NCI-H82 treated with DMSO at 0.1 percent for 48 hours (cell line): Measurements from ENCODE around the gene MTA3.

Source experiments
- DNase-seq: peaks from one replicate; lab custom pipeline; 2025; ENCODE audit not compliant: unreplicated experiment; lab: John Stamatoyannopoulos, UW

The MTA3 gene

GRCh38 chr2:42781181-42781580 lies 212.7 kb downstream of the MTA3 start:
- DNase-seq = no peak

- DNase-seq = no peak
These were observed 215.1 kb downstream of the MTA3 start for GRCh38 chr2:42783511-42783910.

GRCh38 chr2:42784204-42784880 lies 215.9 kb downstream of the MTA3 start:
- DNase-seq = no peak

- no peak for DNase-seq
These were observed 218.3 kb downstream of the MTA3 start for GRCh38 chr2:42786561-42787345.

- DNase-seq = no peak
These were observed 219.0 kb downstream of the MTA3 start for GRCh38 chr2:42787424-42787787.

- no peak for DNase-seq
These were observed 219.5 kb downstream of the MTA3 start for GRCh38 chr2:42787788-42788477.

GRCh38 chr2:42788478-42788793 lies 220.0 kb downstream of the MTA3 start:
- DNase-seq = no peak

- DNase-seq = no peak
These were observed 220.4 kb downstream of the MTA3 start for GRCh38 chr2:42788882-42789281.

GRCh38 chr2:42789751-42790150 lies 221.3 kb downstream of the MTA3 start:
- DNase-seq = no peak

DNA sequence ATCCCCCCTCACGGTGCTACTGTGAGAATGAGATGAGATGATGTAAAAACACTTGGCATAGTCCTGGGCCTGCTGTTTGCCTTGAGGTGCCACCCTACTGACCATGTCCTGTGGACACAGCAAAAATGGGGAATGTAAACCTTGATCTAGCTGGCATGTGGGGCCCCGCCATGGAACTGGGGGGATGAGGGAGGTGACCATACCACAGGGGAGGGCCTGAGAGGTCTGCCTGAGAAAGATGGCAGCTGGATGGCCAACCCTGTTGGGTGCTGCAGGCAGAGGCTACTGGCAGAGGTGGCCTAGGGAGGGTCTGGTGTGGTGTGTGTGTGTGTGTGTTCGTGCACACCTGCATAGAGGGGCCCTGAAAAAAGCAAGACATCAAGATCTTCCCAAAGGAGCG lies 223.2 kb downstream of the MTA3 start:
- DNase-seq = no peak

DNA sequence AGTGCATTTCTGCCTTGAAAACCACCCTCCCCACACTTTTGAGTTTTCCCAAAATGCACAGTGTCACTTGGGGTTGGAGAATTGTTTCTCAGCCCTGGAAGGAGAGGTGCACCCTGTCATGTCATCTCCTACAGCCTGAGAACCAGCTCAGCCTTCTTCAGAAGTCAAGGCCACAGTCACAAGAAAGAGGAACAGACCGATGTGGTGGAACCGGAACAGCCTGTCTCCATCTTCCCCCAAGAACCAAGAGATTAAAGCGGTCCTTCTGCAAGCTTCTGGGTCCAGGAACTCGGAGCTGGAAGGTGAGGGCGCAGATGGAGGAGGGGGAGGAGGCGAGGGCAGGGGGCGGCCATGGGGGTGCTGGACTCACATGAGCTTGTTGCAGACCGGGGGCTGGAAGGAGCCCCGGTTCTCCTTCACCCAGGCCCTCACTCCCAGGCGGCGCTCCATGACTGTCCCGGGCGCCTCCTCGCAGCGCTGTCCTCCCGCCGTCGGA lies 223.7 kb downstream of the MTA3 start:
- DNase-seq = no peak

DNA sequence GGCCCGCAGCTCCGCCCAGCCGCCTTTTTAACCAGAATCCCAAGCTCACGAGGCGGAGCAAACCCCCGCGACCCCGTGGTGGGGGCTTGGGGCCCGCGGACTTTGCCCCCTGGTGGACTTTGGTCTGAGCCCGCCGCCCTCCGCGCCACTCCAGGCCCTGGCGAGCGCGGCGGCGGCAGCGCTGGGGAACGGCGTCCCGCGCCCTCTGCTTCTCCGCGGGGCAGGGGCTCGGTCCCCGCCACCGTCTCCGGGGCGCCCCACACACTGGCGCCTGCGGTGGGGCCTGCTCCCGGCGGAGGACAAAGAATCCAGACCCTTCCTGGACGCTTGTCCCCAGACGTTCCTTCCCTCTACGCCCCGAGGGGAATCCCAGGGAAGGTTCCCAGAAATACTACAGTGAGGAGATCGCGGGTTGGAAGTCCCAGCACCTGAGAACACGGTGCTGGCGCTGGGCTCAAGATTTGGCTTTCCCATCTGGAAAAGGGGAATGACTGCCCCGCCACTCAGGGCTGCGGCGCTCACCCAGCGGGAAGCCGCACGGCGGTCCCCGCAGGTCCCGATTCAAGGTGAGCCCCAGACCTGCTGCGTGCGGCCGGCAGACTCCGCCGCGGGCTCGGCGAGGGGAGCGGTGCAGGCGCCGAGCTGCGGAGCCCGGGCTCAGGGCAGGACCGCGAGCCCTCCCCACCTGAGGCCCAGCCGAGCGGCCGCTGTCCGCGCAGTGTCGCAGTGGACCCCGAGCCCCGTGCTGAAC lies 224.3 kb downstream of the MTA3 start, which contains the start of gene HAAO:
Gene HAAO (minus strand): TSS at position 1 of the 751 bp plus-strand sequence. CDS start 47 bp downstream, outside the sequence.
- DNase-seq = no peak

- no peak for DNase-seq
These were observed 225.2 kb downstream of the MTA3 start for GRCh38 chr2:42793334-42794270.

DNA sequence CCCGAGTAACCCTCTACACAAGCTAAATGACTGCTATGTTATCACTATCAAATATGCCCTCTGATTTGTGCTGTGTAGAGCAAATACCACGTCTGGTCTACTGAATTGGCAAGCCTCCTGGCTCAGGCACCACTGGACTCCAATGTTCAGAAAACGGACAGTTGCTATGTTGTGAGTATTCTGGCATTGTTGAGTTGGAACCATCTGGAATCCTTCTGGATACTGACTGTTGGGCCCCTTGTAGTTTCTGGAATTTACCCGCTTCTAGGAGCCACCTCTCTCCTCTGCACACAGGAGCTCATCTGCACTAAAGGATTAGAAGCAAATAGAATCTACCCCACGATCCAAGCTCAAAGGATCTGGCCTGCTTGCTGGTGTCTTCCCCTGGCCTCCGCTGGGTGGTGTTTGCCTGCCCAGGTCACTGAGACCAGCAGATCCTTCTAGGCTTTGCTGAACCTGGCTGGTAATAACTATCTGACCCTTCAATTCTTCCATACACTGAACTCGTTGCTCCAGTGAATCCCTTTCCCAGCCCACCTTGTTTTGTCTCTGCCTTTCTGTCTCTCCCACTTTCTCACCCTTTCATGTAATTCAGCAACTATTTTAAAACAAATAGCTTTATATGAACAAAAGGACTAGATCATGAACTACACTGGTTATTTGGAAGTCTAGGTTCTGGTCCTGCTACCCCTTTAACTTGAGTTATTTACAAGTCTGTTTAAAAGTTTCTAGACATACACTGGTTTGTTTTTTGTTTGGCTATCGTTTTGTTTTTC lies 226.0 kb downstream of the MTA3 start:
- peak; percentile 70 for DNase-seq

DNA sequence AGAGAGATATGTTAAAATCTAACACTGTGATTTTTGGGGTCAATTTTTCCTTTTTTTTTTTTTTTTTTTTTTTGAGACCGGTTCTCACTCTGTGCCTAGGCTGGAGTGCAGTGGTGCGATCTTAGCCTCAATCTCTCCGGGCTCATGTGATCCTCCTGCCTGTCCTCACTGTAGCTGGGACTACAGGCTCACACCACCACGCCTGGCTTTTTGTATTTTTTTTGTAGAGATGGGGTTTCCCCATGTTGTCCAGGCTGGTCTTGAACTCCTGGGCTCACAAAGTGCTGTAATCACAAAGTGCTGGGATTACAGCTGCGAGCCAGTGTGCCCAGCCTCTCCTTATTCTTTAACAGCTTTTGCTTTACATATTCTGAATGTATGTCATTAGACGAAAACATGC lies 226.8 kb downstream of the MTA3 start:
- DNase-seq = no peak

GRCh38 chr2:42795841-42796301 lies 227.4 kb downstream of the MTA3 start:
- no peak for DNase-seq

DNA sequence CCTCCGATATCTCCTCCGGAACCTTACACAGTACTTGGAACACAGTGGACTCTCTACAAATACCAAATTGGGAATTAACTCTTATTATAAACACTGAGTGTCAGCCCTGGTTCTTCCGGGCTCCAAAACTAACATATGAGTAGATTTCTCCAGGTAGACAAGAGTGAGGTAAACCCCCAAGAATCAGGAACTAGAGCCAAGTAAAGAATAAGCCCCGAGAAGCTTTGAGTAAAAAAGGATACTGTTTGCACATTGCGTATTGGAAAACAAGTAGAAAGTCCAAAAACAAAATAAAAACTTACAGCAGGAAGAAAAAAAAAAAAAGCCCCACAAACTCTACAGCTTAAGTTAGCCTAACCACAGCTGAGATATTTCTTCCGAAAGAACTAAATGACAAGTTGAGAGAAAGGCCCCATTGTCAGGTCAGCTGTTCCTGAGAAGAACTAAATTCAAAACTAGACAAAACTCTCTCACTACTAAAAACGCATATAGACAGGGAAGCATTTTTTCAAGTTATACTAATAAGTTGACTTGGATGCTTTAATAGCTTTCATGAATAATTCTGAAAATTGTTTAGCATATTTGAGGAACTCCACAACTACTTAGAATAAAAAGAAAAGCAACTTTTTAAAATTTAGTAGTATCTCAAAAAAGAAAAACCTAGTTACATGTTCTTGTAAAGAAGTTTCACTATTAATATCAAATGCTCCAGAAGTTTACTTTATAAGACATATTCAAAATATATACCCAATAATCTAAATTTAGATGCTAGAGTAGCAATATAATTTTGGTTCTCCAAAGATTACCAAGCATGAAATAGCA lies 228.2 kb downstream of the MTA3 start:
- no peak for DNase-seq

DNA sequence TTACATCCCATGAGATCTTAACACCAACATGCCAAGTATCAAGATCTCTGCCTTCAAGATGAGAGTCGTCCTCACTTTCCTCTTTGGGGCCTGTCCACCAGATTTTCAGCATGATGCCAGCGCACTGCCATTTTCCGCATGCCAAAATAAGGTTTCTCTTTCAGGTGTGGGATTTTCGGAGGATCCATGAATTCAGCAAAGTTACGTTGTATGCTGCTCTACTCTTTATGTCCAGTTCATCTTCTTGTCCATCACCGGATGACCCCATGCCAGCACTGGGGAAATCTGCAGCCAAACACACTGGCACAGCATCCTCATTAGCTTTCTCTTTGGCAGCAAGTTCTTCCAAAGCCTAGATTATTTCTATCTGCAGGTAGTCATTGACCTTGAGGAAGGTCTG lies 228.8 kb downstream of the MTA3 start:
- no peak for DNase-seq
